GM23338 (cell line): Measurements from ENCODE around the gene ACSM4. TPM values are rescaled to one million over a fixed set of nuclear protein-coding genes. Genes with fewer than 3 reads are reported as not detected.

Experiments
- ATAC-seq: fragments of 200-7000 bp; cut with Tn5 transposase; 3 replicates; pipeline ENCODE4 v1.9.1; 2020
- DNase-seq: peaks from one replicate; pipeline ENCODE4 v3.0.0-alpha.2; 2015; ENCODE audit warnings: low spot score
- H2AFZ ChIP-seq: fragments of 200-600 bp; sonication (generic); 2 replicates; pipeline ENCODE4 v1.8.0; 2016; ENCODE audit warnings: antibody characterized with exemption, mild to moderate bottlenecking, moderate library complexity
- H3F3A ChIP-seq: fragments of 200-600 bp; sonication (generic); replicated peaks from 2 replicates; pipeline ENCODE4 v1.8.0; 2017; ENCODE audit warnings: antibody characterized with exemption, mixed run types, low read depth
- H3K27ac ChIP-seq: fragments of 200-600 bp; sonication (generic); 2 replicates; pipeline ENCODE4 v1.6.1; 2016; ENCODE audit warnings: low read depth
- H3K27me3 ChIP-seq: fragments of 200-600 bp; sonication (generic); 2 replicates; pipeline ENCODE4 v1.8.0; 2016; ENCODE audit warnings: mild to moderate bottlenecking, mixed run types, moderate library complexity; ENCODE audit not compliant: insufficient read depth
- H3K36me3 ChIP-seq: fragments of 200-600 bp; sonication (generic); 2 replicates; pipeline ENCODE4 v1.8.0; 2016; ENCODE audit warnings: mild to moderate bottlenecking; ENCODE audit not compliant: insufficient read depth
- H3K4me1 ChIP-seq: fragments of 200-600 bp; sonication (generic); 2 replicates; pipeline ENCODE4 v1.8.0; 2016; ENCODE audit warnings: mild to moderate bottlenecking, moderate library complexity; ENCODE audit not compliant: insufficient read depth
- H3K4me2 ChIP-seq: fragments of 200-600 bp; sonication (generic); 2 replicates; pipeline ENCODE4 v1.7.1; 2017; ENCODE audit warnings: mixed run types
- H3K4me3 ChIP-seq: fragments of 200-600 bp; sonication (generic); 2 replicates; pipeline ENCODE4 v1.6.1; 2016; ENCODE audit warnings: mixed run types
- H3K79me2 ChIP-seq: fragments of 200-600 bp; sonication (generic); replicated peaks from 2 replicates; pipeline ENCODE4 v1.8.0; 2017; ENCODE audit warnings: mild to moderate bottlenecking; ENCODE audit not compliant: insufficient read depth
- H3K9me2 ChIP-seq: fragments of 200-600 bp; sonication (generic); 2 replicates; pipeline ENCODE4 v1.8.0; 2017; ENCODE audit not compliant: insufficient read depth
- H4K20me1 ChIP-seq: fragments of 200-600 bp; sonication (generic); replicated peaks from 2 replicates; pipeline ENCODE4 v1.8.0; 2017; ENCODE audit warnings: mild to moderate bottlenecking; ENCODE audit not compliant: insufficient read depth
- H3K27ac Mint-ChIP-seq: 2 replicates; pipeline ENCODE4 v1.8.0; 2020; ENCODE audit warnings: inconsistent platforms, mild to moderate bottlenecking, moderate library complexity, mixed read lengths
- H3K27me3 Mint-ChIP-seq: 3 replicates; pipeline ENCODE4 v1.8.0; 2022; ENCODE audit warnings: low read depth, mild to moderate bottlenecking, moderate library complexity, mixed read lengths, inconsistent platforms; ENCODE audit not compliant: insufficient read depth, poor library complexity
- H3K36me3 Mint-ChIP-seq: 3 replicates; pipeline ENCODE4 v1.8.0; 2021; ENCODE audit warnings: low read depth, mild to moderate bottlenecking, inconsistent platforms, moderate library complexity, mixed read lengths
- H3K4me1 Mint-ChIP-seq: 3 replicates; pipeline ENCODE4 v1.8.0; 2020; ENCODE audit warnings: mild to moderate bottlenecking, inconsistent platforms, mixed read lengths
- H3K4me3 Mint-ChIP-seq: 3 replicates; pipeline ENCODE4 v1.8.0; 2021; ENCODE audit warnings: moderate library complexity, mild to moderate bottlenecking, inconsistent platforms, mixed read lengths
- H3K9me3 Mint-ChIP-seq: 3 replicates; pipeline ENCODE4 v1.8.0; 2020; ENCODE audit warnings: moderate library complexity, mild to moderate bottlenecking, inconsistent platforms, mixed read lengths
- CREB1 ChIP-seq: fragments of 250-450 bp; sonication (Bioruptor Pico); IDR thresholded peaks from 2 replicates; pipeline ENCODE4 v1.5.0; 2020; ENCODE audit warnings: low read depth, mild to moderate bottlenecking, moderate library complexity
- EZH2 ChIP-seq: fragments of 200-600 bp; sonication (generic); IDR thresholded peaks from one replicate; pipeline ENCODE4 v1.8.0; 2017; ENCODE audit warnings: antibody characterized with exemption, mild to moderate bottlenecking, low read depth; ENCODE audit not compliant: unreplicated experiment
- JUNB ChIP-seq: IDR thresholded peaks from one replicate; pipeline ENCODE4 v1.6.1; 2016; ENCODE audit warnings: antibody characterized with exemption; ENCODE audit not compliant: unreplicated experiment
- NANOG ChIP-seq: IDR thresholded peaks from 2 replicates; pipeline ENCODE4 v1.6.1; 2016; ENCODE audit warnings: antibody characterized with exemption, borderline replicate concordance
- ZNF114 ChIP-seq: fragments of 250-450 bp; sonication (Bioruptor Pico); IDR thresholded peaks from 2 replicates; pipeline ENCODE4 v1.5.0; 2020; ENCODE audit warnings: mild to moderate bottlenecking, moderate library complexity
- ZNF331 ChIP-seq: fragments of 250-450 bp; sonication (Bioruptor Pico); IDR thresholded peaks from 2 replicates; pipeline ENCODE4 v1.5.0; 2020; ENCODE audit warnings: low read depth, mild to moderate bottlenecking, moderate library complexity
- polyA plus RNA-seq: library from polyadenylated mRNA; unstranded; fragments of >200 nt; fragmentation: Nextera tagmentation; extraction: Ambion mirVana; gene quantifications from 2 replicates; pipeline ENCODE4 v1.2.1, GENCODE V29; 2016
- total RNA-seq: library from RNA; depleted of rRNA; stranded (reverse); fragments of >200 nt; shearing (Covaris generic); gene quantifications from 2 replicates; pipeline ENCODE4 v1.2.3, GENCODE V29; 2014
- TF ChIP-seq, protein P1 (sequence below), 2 experiments: fragments of 200-600 bp in 1 of 2; sonication (generic) in 1 of 2; conservative IDR thresholded peaks; 2 replicates each; pipeline versions ENCODE4 v1.5.1 to v1.6.1; 2016 to 2017; ENCODE audit warnings: antibody characterized with exemption in 2 of 2, low read depth in 2 of 2, mild to moderate bottlenecking in 2 of 2, moderate library complexity in 1 of 2
- TF ChIP-seq, protein P2 (sequence below): IDR thresholded peaks from one replicate; pipeline ENCODE4 v1.6.1; 2018; ENCODE audit warnings: antibody characterized with exemption; ENCODE audit not compliant: unreplicated experiment
- TF ChIP-seq, protein P3 (sequence below): fragments of 250-450 bp; sonication (Bioruptor Pico); IDR thresholded peaks from 2 replicates; pipeline ENCODE4 v1.5.0; 2020; ENCODE audit warnings: mild to moderate bottlenecking, moderate library complexity

The ACSM4 gene
- total and polyA plus RNA-seq, 2 experiments from 2014 or later = not detected

DNA sequence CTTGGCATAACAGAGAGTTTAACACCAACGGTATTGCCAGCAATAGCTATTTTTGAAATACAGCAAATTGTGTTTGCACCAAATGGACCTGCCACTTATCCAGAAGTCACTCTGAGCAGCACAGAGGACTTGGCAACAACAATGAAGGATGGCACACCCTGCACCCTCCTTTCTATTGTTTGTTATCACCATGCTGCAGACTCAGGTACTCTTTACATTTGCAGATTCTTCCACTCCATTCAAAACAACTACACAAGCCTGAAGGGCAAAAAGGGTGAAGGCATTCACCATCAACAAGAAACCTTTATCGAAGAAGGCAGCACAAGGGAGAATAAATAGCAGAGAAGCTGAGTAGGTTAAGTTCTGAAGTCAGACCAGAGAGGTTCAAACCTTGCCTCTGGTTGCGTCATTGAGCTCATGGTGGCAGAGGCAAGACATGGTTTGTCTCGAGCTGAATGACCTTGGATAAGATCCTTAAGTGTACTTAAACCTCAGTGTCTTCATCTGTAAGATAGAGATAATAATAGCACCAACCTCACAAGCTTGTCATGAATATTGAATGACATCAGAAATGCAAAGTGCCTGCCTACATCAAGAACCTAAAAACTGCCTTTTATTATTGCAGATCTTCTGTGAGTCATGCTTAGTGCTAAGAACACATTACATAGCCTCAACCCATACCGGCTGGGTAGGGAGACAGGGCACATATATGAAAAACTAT, 1.4 kb upstream of the ACSM4 start:
- no peaks in the 10 kb centered on the region for H3K36me3 Mint-ChIP-seq
- no peak for DNase-seq
- no peaks in the 10 kb centered on the region for H3K27me3 ChIP-seq
- no peak overlapping the region for H3K4me3 ChIP-seq
- no peak overlapping the region; the same call in 1 of the 2 replicates for H3K27ac ChIP-seq
- no peaks in the 10 kb centered on the region for H3K36me3 ChIP-seq
- no peak for TF ChIP-seq CREB1
- TF ChIP-seq, protein P1, sequence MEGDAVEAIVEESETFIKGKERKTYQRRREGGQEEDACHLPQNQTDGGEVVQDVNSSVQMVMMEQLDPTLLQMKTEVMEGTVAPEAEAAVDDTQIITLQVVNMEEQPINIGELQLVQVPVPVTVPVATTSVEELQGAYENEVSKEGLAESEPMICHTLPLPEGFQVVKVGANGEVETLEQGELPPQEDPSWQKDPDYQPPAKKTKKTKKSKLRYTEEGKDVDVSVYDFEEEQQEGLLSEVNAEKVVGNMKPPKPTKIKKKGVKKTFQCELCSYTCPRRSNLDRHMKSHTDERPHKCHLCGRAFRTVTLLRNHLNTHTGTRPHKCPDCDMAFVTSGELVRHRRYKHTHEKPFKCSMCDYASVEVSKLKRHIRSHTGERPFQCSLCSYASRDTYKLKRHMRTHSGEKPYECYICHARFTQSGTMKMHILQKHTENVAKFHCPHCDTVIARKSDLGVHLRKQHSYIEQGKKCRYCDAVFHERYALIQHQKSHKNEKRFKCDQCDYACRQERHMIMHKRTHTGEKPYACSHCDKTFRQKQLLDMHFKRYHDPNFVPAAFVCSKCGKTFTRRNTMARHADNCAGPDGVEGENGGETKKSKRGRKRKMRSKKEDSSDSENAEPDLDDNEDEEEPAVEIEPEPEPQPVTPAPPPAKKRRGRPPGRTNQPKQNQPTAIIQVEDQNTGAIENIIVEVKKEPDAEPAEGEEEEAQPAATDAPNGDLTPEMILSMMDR (conservative IDR thresholded peaks at IDR 0.05; ENCODE audit: low read depth in 2 of 2) = no peak
- no peak for TF ChIP-seq JUNB
- TF ChIP-seq, protein P2, sequence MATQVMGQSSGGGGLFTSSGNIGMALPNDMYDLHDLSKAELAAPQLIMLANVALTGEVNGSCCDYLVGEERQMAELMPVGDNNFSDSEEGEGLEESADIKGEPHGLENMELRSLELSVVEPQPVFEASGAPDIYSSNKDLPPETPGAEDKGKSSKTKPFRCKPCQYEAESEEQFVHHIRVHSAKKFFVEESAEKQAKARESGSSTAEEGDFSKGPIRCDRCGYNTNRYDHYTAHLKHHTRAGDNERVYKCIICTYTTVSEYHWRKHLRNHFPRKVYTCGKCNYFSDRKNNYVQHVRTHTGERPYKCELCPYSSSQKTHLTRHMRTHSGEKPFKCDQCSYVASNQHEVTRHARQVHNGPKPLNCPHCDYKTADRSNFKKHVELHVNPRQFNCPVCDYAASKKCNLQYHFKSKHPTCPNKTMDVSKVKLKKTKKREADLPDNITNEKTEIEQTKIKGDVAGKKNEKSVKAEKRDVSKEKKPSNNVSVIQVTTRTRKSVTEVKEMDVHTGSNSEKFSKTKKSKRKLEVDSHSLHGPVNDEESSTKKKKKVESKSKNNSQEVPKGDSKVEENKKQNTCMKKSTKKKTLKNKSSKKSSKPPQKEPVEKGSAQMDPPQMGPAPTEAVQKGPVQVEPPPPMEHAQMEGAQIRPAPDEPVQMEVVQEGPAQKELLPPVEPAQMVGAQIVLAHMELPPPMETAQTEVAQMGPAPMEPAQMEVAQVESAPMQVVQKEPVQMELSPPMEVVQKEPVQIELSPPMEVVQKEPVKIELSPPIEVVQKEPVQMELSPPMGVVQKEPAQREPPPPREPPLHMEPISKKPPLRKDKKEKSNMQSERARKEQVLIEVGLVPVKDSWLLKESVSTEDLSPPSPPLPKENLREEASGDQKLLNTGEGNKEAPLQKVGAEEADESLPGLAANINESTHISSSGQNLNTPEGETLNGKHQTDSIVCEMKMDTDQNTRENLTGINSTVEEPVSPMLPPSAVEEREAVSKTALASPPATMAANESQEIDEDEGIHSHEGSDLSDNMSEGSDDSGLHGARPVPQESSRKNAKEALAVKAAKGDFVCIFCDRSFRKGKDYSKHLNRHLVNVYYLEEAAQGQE = no peak
- TF ChIP-seq NANOG = no peak
- no peak for TF ChIP-seq EZH2
- TF ChIP-seq, protein P3, sequence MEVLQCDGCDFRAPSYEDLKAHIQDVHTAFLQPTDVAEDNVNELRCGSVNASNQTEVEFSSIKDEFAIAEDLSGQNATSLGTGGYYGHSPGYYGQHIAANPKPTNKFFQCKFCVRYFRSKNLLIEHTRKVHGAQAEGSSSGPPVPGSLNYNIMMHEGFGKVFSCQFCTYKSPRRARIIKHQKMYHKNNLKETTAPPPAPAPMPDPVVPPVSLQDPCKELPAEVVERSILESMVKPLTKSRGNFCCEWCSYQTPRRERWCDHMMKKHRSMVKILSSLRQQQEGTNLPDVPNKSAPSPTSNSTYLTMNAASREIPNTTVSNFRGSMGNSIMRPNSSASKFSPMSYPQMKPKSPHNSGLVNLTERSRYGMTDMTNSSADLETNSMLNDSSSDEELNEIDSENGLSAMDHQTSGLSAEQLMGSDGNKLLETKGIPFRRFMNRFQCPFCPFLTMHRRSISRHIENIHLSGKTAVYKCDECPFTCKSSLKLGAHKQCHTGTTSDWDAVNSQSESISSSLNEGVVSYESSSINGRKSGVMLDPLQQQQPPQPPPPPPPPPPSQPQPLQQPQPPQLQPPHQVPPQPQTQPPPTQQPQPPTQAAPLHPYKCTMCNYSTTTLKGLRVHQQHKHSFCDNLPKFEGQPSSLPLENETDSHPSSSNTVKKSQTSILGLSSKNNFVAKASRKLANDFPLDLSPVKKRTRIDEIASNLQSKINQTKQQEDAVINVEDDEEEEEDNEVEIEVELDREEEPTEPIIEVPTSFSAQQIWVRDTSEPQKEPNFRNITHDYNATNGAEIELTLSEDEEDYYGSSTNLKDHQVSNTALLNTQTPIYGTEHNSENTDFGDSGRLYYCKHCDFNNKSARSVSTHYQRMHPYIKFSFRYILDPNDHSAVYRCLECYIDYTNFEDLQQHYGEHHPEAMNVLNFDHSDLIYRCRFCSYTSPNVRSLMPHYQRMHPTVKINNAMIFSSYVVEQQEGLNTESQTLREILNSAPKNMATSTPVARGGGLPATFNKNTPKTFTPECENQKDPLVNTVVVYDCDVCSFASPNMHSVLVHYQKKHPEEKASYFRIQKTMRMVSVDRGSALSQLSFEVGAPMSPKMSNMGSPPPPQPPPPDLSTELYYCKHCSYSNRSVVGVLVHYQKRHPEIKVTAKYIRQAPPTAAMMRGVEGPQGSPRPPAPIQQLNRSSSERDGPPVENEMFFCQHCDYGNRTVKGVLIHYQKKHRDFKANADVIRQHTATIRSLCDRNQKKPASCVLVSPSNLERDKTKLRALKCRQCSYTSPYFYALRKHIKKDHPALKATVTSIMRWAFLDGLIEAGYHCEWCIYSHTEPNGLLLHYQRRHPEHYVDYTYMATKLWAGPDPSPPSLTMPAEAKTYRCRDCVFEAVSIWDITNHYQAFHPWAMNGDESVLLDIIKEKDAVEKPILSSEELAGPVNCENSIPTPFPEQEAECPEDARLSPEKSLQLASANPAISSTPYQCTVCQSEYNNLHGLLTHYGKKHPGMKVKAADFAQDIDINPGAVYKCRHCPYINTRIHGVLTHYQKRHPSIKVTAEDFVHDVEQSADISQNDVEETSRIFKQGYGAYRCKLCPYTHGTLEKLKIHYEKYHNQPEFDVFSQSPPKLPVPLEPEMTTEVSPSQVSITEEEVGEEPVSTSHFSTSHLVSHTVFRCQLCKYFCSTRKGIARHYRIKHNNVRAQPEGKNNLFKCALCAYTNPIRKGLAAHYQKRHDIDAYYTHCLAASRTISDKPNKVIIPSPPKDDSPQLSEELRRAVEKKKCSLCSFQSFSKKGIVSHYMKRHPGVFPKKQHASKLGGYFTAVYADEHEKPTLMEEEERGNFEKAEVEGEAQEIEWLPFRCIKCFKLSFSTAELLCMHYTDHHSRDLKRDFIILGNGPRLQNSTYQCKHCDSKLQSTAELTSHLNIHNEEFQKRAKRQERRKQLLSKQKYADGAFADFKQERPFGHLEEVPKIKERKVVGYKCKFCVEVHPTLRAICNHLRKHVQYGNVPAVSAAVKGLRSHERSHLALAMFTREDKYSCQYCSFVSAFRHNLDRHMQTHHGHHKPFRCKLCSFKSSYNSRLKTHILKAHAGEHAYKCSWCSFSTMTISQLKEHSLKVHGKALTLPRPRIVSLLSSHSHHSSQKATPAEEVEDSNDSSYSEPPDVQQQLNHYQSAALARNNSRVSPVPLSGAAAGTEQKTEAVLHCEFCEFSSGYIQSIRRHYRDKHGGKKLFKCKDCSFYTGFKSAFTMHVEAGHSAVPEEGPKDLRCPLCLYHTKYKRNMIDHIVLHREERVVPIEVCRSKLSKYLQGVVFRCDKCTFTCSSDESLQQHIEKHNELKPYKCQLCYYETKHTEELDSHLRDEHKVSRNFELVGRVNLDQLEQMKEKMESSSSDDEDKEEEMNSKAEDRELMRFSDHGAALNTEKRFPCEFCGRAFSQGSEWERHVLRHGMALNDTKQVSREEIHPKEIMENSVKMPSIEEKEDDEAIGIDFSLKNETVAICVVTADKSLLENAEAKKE (CRISPR knock-in tag) = no peak
- no peak for TF ChIP-seq ZNF331 (CRISPR knock-in tag)
- no peak for TF ChIP-seq ZNF114 (CRISPR knock-in tag)
- H3K9me2 ChIP-seq = peaks cover 6% of the 10 kb centered on the region
- ATAC-seq = no peak; the same call in 2 of the 3 replicates
- H4K20me1 ChIP-seq = no peaks in the 10 kb centered on the region
- H3K4me2 ChIP-seq = no peak overlapping the region
- no peak overlapping the region for H3K27ac Mint-ChIP-seq
- no peaks in the 10 kb centered on the region for H3K27me3 Mint-ChIP-seq
- H3K4me1 Mint-ChIP-seq = peaks cover 10% of the 10 kb centered on the region; the same call in 1 of the 3 replicates
- no peak overlapping the region for H3K4me3 Mint-ChIP-seq
- H3F3A ChIP-seq = no peaks in the 10 kb centered on the region
- peak overlapping the region; percentile 97; the same call in 1 of the 2 replicates for H2AFZ ChIP-seq
- peaks cover 15% of the 10 kb centered on the region; the same call in 1 of the 2 replicates for H3K4me1 ChIP-seq
- no peaks in the 10 kb centered on the region for H3K79me2 ChIP-seq
- H3K9me3 Mint-ChIP-seq = no peaks in the 10 kb centered on the region
